Measurements from ENCODE around the gene CDYL2.
A peak's percentile ranks its signal among the peaks of the same experiment; 100 is the strongest.

CDYL2 gene

GRCh38 chr16:80586476-80586875 is 217.9 kb downstream of the CDYL2 start:
- no peak for DNase-seq

GRCh38 chr16:80585764-80586163 is 218.6 kb downstream of the CDYL2 start:
- DNase-seq, result no peak

- DNase-seq, result peak; percentile 81
These were observed 220.9 kb downstream of the CDYL2 start for GRCh38 chr16:80583466-80583865.

- DNase-seq, result no peak
These were observed 224.1 kb downstream of the CDYL2 start for GRCh38 chr16:80580109-80580832.

- DNase-seq, result no peak
These were observed 226.7 kb downstream of the CDYL2 start for GRCh38 chr16:80577485-80578280.

- no peak for DNase-seq
These were observed 228.0 kb downstream of the CDYL2 start for GRCh38 chr16:80576343-80576912.

- no peak for DNase-seq
These were observed 230.7 kb downstream of the CDYL2 start for GRCh38 chr16:80573700-80574120.

GRCh38 chr16:80570106-80570478 is 234.3 kb downstream of the CDYL2 start:
- peak; percentile 72 for DNase-seq

GRCh38 chr16:80569440-80570105 is 234.8 kb downstream of the CDYL2 start:
- DNase-seq, result peak; percentile 61

GRCh38 chr16:80564394-80564793 is 240.0 kb downstream of the CDYL2 start:
- DNase-seq, result no peak

- DNase-seq, result no peak
These were observed 241.3 kb downstream of the CDYL2 start for GRCh38 chr16:80563066-80563465.

- DNase-seq, result no peak
These were observed 245.0 kb downstream of the CDYL2 start for GRCh38 chr16:80559369-80559768.

GRCh38 chr16:80557037-80557436 is 247.4 kb downstream of the CDYL2 start:
- no peak for DNase-seq

GRCh38 chr16:80556481-80556880 is 247.9 kb downstream of the CDYL2 start:
- DNase-seq, result no peak

GRCh38 chr16:80554033-80554432 is 250.4 kb downstream of the CDYL2 start:
- DNase-seq, result no peak

GRCh38 chr16:80552277-80552676 is 252.1 kb downstream of the CDYL2 start:
- DNase-seq, result no peak
